GM19468 (cell line): ENCODE data around the gene MAMLD1.

Experiments used
- ATAC-seq: cut with Tn5 transposase; IDR thresholded peaks from one replicate; pipeline ENCODE4 v1.9.1; 2021; ENCODE audit warnings: mild to moderate bottlenecking, moderate library complexity, moderate number of reproducible peaks; ENCODE audit not compliant: unreplicated experiment; ENCODE audit errors: extremely low read depth

MAMLD1 gene

GRCh38 chrX:150483356-150483985, 120.4 kb downstream of the MAMLD1 start:
- no peak for ATAC-seq

- no peak for ATAC-seq
Observed at GRCh38 chrX:150486011-150486410, 122.9 kb downstream of the MAMLD1 start.

- no peak for ATAC-seq
Observed at GRCh38 chrX:150487369-150488094, 124.4 kb downstream of the MAMLD1 start.

GRCh38 chrX:150489359-150490015, 126.4 kb downstream of the MAMLD1 start:
- no peak for ATAC-seq

- ATAC-seq: no peak
Observed at GRCh38 chrX:150495496-150495895, 132.4 kb downstream of the MAMLD1 start.

- no peak for ATAC-seq
Observed at GRCh38 chrX:150499240-150499639, 136.1 kb downstream of the MAMLD1 start.

GRCh38 chrX:150502091-150502490, 139.0 kb downstream of the MAMLD1 start:
- ATAC-seq: no peak

- no peak for ATAC-seq
Observed at GRCh38 chrX:150502979-150503897, 140.1 kb downstream of the MAMLD1 start.

- ATAC-seq: no peak
Observed at GRCh38 chrX:150503898-150504219, 140.7 kb downstream of the MAMLD1 start.

- no peak for ATAC-seq
Observed at GRCh38 chrX:150504397-150505182, 141.5 kb downstream of the MAMLD1 start.

GRCh38 chrX:150506020-150506419, 142.9 kb downstream of the MAMLD1 start:
- ATAC-seq: no peak

- no peak for ATAC-seq
Observed at GRCh38 chrX:150506486-150506885, 143.4 kb downstream of the MAMLD1 start.

- no peak for ATAC-seq
Observed at GRCh38 chrX:150507251-150507856, 144.2 kb downstream of the MAMLD1 start.

- no peak for ATAC-seq
Observed at GRCh38 chrX:150508018-150508417, 144.9 kb downstream of the MAMLD1 start.

- no peak for ATAC-seq
Observed at GRCh38 chrX:150508451-150509367, 145.6 kb downstream of the MAMLD1 start.

GRCh38 chrX:150509703-150510102, 146.6 kb downstream of the MAMLD1 start:
- no peak for ATAC-seq

GRCh38 chrX:150512461-150512901, 149.4 kb downstream of the MAMLD1 start:
- no peak for ATAC-seq

- no peak for ATAC-seq
Observed at GRCh38 chrX:150513544-150513943, 150.4 kb downstream of the MAMLD1 start.
